CD14-positive monocyte (primary cell): ENCODE measurements around the gene LAMC3. TPM values are rescaled to one million over a fixed set of nuclear protein-coding genes. Genes with fewer than 3 reads are reported as not detected.
A peak's percentile ranks its signal among the peaks of the same experiment; 100 is the strongest.

Experiments
- DNase-seq, 3 donors: peaks; one replicate each; pipeline ENCODE4 v3.0.0-alpha.2; 2011 to 2022
- H2AFZ ChIP-seq: 2 replicates; pipeline ENCODE4 v1.6.0; 2012; ENCODE audit warnings: mild to moderate bottlenecking, low read depth, low read length, inconsistent platforms; ENCODE audit not compliant: insufficient read depth, poor library complexity, severe bottlenecking
- H3K27ac ChIP-seq, 2 donors: 1 replicate in 1 of 2; 2 replicates in 1 of 2; pipeline ENCODE4 v1.5.1; 2012 to 2013; ENCODE audit warnings: low read length in 2 of 2, control low read depth in 1 of 2, inconsistent platforms in 1 of 2, low read depth in 1 of 2, mild to moderate bottlenecking in 1 of 2
- H3K27me3 ChIP-seq, 2 donors: one replicate each; pipeline versions ENCODE4 v1.6.0 to v1.6.1; 2011 to 2013; ENCODE audit warnings: low read length in 2 of 2; ENCODE audit not compliant: control insufficient read depth in 2 of 2, insufficient read depth in 2 of 2
- H3K36me3 ChIP-seq, 2 donors: replicated peaks in 1 of 2; 1 replicate in 1 of 2; 2 replicates in 1 of 2; pipeline versions ENCODE4 v1.5.1 to v1.6.1; 2012 to 2013; ENCODE audit warnings: low read length in 2 of 2, control low read depth in 1 of 2, inconsistent platforms in 1 of 2, mild to moderate bottlenecking in 1 of 2; ENCODE audit not compliant: insufficient read depth in 2 of 2, control insufficient read depth in 1 of 2
- H3K4me1 ChIP-seq, 2 donors: 1 replicate in 1 of 2; 2 replicates in 1 of 2; pipeline versions ENCODE4 v1.5.1 to v1.6.1; 2012 to 2013; ENCODE audit warnings: low read length in 2 of 2, control low read depth in 1 of 2, inconsistent platforms in 1 of 2, mild to moderate bottlenecking in 1 of 2, moderate library complexity in 1 of 2; ENCODE audit not compliant: insufficient read depth in 2 of 2, control insufficient read depth in 1 of 2
- H3K4me2 ChIP-seq: replicated peaks from 2 replicates; pipeline ENCODE3; 2012; ENCODE audit warnings: low read length, moderate library complexity, mild to moderate bottlenecking; ENCODE audit not compliant: poor library complexity, severe bottlenecking; ENCODE audit errors: extremely low read depth
- H3K4me3 ChIP-seq, 3 experiments: fragments of 200-600 bp in 1 of 3; sonication (generic) in 1 of 3; replicated peaks in 1 of 3; 1 replicate in 2 of 3; 2 replicates in 1 of 3; pipeline ENCODE4 v1.5.1; 2011 to 2013; ENCODE audit warnings: low read length in 3 of 3, mild to moderate bottlenecking in 3 of 3, control low read depth in 2 of 3, low read depth in 2 of 3, inconsistent platforms in 1 of 3, moderate library complexity in 1 of 3
- H3K79me2 ChIP-seq: 2 replicates; pipeline ENCODE4 v1.6.0; 2012; ENCODE audit warnings: mild to moderate bottlenecking, control low read depth, inconsistent platforms, low read length, moderate library complexity; ENCODE audit not compliant: insufficient read depth
- H3K9ac ChIP-seq: 2 replicates; pipeline ENCODE4 v1.6.0; 2017; ENCODE audit warnings: low read length, mild to moderate bottlenecking; ENCODE audit not compliant: insufficient read depth, poor library complexity, severe bottlenecking
- H3K9me3 ChIP-seq, 2 donors: replicated peaks in 1 of 2; 1 replicate in 1 of 2; 2 replicates in 1 of 2; pipeline versions ENCODE4 v1.5.1 to v1.6.1; 2012 to 2013; ENCODE audit warnings: low read length in 2 of 2, control low read depth in 1 of 2; ENCODE audit not compliant: control insufficient read depth in 1 of 2, insufficient read depth in 1 of 2
- H4K20me1 ChIP-seq: 2 replicates; pipeline ENCODE4 v1.6.0; 2012; ENCODE audit warnings: mild to moderate bottlenecking, low read length, control low read depth, moderate library complexity; ENCODE audit not compliant: insufficient read depth
- H3K27ac Mint-ChIP-seq, 7 donors: one replicate each; pipeline ENCODE4 v1.8.0; 2020; ENCODE audit warnings: mild to moderate bottlenecking in 7 of 7, mixed read lengths in 7 of 7, moderate library complexity in 6 of 7, inconsistent platforms in 2 of 7
- H3K27me3 Mint-ChIP-seq, 3 donors: one replicate each; pipeline ENCODE4 v1.8.0; 2021 to 2022; ENCODE audit warnings: low read depth in 3 of 3, mild to moderate bottlenecking in 3 of 3, mixed read lengths in 3 of 3, moderate library complexity in 3 of 3, inconsistent platforms in 1 of 3
- H3K36me3 Mint-ChIP-seq, 2 donors: one replicate each; pipeline ENCODE4 v1.8.0; 2020; ENCODE audit warnings: mixed read lengths in 2 of 2, inconsistent platforms in 1 of 2, mild to moderate bottlenecking in 1 of 2
- H3K4me1 Mint-ChIP-seq: one replicate; pipeline ENCODE4 v1.8.0; 2020; ENCODE audit warnings: mild to moderate bottlenecking, mixed read lengths
- H3K4me3 Mint-ChIP-seq, 2 donors: one replicate each; pipeline ENCODE4 v1.8.0; 2020; ENCODE audit warnings: mild to moderate bottlenecking in 2 of 2, mixed read lengths in 2 of 2, moderate library complexity in 1 of 2
- H3K9me3 Mint-ChIP-seq, 7 donors: one replicate each; pipeline ENCODE4 v1.8.0; 2020 to 2022; ENCODE audit warnings: mixed read lengths in 7 of 7, mild to moderate bottlenecking in 6 of 7, moderate library complexity in 6 of 7, inconsistent platforms in 2 of 7
- CTCF ChIP-seq: fragments of 200-600 bp; IDR thresholded peaks from one replicate; pipeline ENCODE4 v1.8.0; 2022; ENCODE audit warnings: antibody characterized with exemption, mild to moderate bottlenecking
- WGBS: methylation state at CpG from one replicate; pipeline ENCODE4 v1.1.5; 2013; ENCODE audit warnings: missing lambda C conversion rate; ENCODE audit not compliant: insufficient coverage; 5-methylcytosine and 5-hydroxymethylcytosine counted together
- intact Hi-C, 2 donors: fragments of 100-400 bp; cut with micrococcal nuclease; formaldehyde crosslinking; loops; one replicate each; pipeline versions ENCODE4 v1.15.0 to v1.15.1; 2023
- polyA plus RNA-seq, 3 donors: library from polyadenylated mRNA; depleted of rRNA in 1 of 3; unstranded in 2 of 3; stranded (reverse) in 1 of 3; fragments of 300-500 nt in 2 of 3; fragments of >200 nt in 1 of 3; fragmentation: Illumina TruSeq in 2 of 3; gene quantifications; 1 replicate in 2 of 3; 2 replicates in 1 of 3; pipeline ENCODE4 v1.2.3, GENCODE V29; 2012 to 2021

The LAMC3 gene
- polyA plus RNA-seq, 3 donors, result 0.19 TPM; not detected in 2

DNA sequence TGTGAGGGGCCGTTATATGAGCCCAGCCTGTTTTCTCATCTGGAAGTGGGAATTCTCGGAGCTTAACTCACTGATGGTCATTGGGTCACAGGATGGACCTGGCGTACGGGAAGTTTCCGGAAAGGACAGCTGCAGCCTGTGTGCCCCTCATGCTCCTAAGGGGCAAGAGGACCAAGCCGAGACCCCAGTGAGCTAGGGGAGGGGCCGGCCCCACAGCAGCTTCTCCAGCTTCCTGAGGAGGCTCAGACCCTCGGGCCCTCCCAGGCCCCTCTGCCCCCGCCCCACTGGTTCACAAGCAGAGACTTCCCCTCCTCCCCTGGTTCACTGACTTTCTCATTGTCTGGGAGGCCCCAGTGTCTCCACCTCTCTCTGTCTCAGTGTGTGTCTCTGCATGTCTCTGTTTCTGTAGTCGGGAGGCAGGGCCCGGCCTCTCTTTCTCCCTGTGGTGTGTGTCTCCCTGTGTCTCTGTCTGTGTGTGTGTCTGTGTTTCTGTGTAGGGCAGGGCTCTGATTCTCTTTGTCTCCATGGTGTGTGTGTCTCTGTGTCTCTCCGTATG lies 37.6 kb upstream of the LAMC3 start:
- Histone ChIP-seq H4K20me1 (no peaks in the 10 kb centered on the region), H3K4me1 (peaks cover 0 to 5% of the 10 kb centered on the region in 2 donors), H3K9ac (no peak overlapping the region), H3K9me3 (no peaks in the 10 kb centered on the region), H3K4me2 (no peak overlapping the region), H3K79me2 (no peaks in the 10 kb centered on the region), H2AFZ (no peak overlapping the region), H3K27ac (no peak overlapping the region), H3K27me3 (no peaks in the 10 kb centered on the region), H3K36me3 (no peaks in the 10 kb centered on the region), H3K4me3 (no peak overlapping the region)
- WGBS, result 79% methylated on average over 12 of the region's 12 CpGs
- DNase-seq, result no peak
- H3K27ac Mint-ChIP-seq, result peak overlapping the region in 1 of 7 donors; percentile 1
- H3K9me3 Mint-ChIP-seq, result peaks cover 0 to 2% (median 0%) of the 10 kb centered on the region in 7 donors
- H3K27me3 Mint-ChIP-seq, result peaks cover 4 to 14% (median 6%) of the 10 kb centered on the region in 3 donors
- H3K36me3 Mint-ChIP-seq, result no peaks in the 10 kb centered on the region
- H3K4me1 Mint-ChIP-seq, result peaks cover 8% of the 10 kb centered on the region
- TF ChIP-seq CTCF, result no peak
- no peak overlapping the region for H3K4me3 Mint-ChIP-seq
- intact Hi-C loops, result no loop called here

GRCh38 chr9:130972277-130972956 lies 36.6 kb upstream of the LAMC3 start:
- WGBS, result 98% methylated on average over 5 of the region's 6 CpGs
- no peak overlapping the region for H2AFZ ChIP-seq
- Mint-ChIP-seq H3K9me3 (peaks cover 0 to 2% (median 0%) of the 10 kb centered on the region in 7 donors), H3K4me1 (peaks cover 8% of the 10 kb centered on the region), H3K36me3 (no peaks in the 10 kb centered on the region), H3K27ac (peak overlapping the region in 1 of 7 donors; percentile 26), H3K27me3 (peaks cover 4 to 14% (median 6%) of the 10 kb centered on the region in 3 donors), H3K4me3 (no peak overlapping the region)
- H3K27me3 ChIP-seq, result no peaks in the 10 kb centered on the region
- H3K4me1 ChIP-seq, result peaks cover 0 to 5% of the 10 kb centered on the region in 2 donors
- TF ChIP-seq CTCF, result no peak
- no peaks in the 10 kb centered on the region for H3K9me3 ChIP-seq
- H3K27ac ChIP-seq, result no peak overlapping the region
- no peak overlapping the region for H3K4me3 ChIP-seq
- no peaks in the 10 kb centered on the region for H3K36me3 ChIP-seq
- intact Hi-C loops, result no loop called here
- H3K79me2 ChIP-seq, result no peaks in the 10 kb centered on the region
- DNase-seq, result no peak
- H3K4me2 ChIP-seq, result no peak overlapping the region
- H4K20me1 ChIP-seq, result no peaks in the 10 kb centered on the region
- H3K9ac ChIP-seq, result no peak overlapping the region
